Endothelial cell of coronary artery (primary cell): ENCODE data around the gene ESRRA. TPM values are rescaled to one million over a fixed set of nuclear protein-coding genes. Genes with fewer than 3 reads are reported as not detected.

Source experiments
- total RNA-seq: library from RNA; depleted of rRNA; stranded (reverse); fragments of >200 nt; gene quantifications from 2 replicates; pipeline ENCODE4 v1.2.3, GENCODE V29; 2014

ESRRA gene
- total RNA-seq, result 37.9 and 45.5 TPM in 2 replicates

GRCh38 chr11:64305075-64305690, at the start of gene ESRRA:
Gene ESRRA (plus strand): TSS chr11:64305524. CDS start chr11:64307180, 1,656 bp downstream.

GRCh38 chr11:64284048-64284961, 21.0 kb upstream of the ESRRA start, which contains the start of gene BAD:
Gene BAD (minus strand): TSS chr11:64284665. CDS start chr11:64284368, 297 bp downstream.

DNA sequence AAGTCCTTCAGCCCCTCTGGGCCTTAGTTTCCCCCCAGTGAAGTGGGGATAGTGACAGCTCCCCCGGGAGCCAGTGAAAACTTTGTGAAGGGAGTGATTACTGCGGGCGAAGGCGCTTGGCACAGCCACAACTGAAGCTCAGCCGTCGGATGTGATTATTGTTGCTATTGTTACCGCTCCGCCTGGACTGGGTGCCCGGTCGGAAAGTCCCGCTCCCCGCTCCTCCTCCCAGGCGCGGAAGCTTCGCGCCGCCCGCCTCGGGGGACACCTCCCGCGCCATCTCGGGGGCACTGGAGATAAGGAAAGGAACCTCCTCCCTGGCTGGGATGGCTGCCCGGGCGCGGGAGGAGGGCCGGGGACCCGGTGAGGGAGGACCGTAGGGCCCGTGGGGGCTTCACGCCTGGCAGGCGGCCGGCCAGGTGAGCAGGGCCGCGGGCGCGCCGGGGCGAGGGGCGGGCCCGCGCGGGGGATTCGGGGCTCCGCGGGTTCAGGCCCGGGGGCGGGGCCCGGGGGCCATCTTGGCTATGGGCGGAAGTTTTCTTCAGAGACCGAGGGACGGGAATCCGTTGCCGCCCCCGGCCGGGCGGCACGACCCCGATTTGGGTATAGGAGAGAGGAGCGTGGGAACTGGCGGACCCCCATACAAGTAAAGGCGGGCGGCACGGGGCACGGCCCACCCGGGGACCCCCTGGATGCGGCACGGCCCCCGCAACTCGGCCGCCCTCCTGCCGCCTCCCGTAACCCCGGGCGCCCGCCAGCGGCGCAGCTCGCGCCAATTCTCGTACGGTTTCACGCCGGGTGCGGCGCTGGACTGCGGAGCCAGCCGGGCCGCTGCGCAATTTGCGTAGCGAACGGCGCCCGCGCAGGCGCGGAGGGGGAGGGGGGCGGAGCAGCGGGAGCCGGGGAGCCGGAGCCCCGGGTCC, 20.1 kb upstream of the ESRRA start, which contains the start of gene GPR137:
Gene GPR137 (plus strand): TSS at position 887 of the 923 bp plus-strand sequence. CDS start 677 bp downstream, outside the sequence.

GRCh38 chr11:64291262-64291751, 14.0 kb upstream of the ESRRA start, which contains the start of gene KCNK4:
Gene KCNK4 (plus strand): TSS chr11:64291302. CDS start chr11:64293019, 1,717 bp downstream.

DNA sequence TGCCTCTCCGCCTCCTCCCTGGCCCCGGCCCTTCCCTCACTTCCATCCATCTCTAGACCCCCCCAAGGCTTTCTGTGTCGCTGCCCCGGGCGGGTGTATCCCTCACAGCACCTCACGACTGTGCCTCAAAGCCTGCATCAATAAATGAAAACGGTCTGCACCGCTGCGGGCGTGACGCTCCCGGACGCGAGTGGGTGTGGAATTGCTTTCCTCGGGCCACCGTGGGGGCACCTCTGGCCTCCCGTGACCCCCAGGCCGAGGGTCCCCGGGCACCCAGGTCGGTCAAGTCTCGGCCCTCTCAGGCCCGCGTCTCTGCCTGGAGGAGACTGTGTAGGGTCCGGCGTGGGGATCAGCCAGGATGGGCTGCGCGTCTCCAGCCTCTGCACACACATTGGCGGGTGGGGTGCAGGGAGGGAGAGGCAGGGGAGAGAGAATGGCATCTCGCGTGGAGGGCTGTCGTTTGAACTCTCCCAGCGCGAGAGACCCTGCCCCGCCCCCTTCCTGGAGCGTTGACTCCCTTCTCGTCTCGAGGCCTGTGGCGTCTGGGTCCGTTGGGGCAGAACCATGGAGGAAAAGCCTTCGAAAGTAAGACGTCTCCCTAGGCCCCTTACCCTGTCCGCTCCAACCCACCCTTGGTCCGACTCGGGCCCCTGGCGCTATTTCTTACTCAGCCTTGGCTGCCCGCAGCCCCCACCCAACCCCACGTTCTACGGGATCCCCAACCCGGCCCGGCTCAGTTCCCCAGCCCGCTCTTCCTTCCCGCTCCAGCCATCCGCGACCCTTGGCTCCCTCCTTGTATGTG, 5.3 kb upstream of the ESRRA start, which contains the start of gene CATSPERZ:
Gene CATSPERZ (plus strand): TSS at position 512 of the 802 bp plus-strand sequence. CDS start 53 bp downstream, at position 565.

DNA sequence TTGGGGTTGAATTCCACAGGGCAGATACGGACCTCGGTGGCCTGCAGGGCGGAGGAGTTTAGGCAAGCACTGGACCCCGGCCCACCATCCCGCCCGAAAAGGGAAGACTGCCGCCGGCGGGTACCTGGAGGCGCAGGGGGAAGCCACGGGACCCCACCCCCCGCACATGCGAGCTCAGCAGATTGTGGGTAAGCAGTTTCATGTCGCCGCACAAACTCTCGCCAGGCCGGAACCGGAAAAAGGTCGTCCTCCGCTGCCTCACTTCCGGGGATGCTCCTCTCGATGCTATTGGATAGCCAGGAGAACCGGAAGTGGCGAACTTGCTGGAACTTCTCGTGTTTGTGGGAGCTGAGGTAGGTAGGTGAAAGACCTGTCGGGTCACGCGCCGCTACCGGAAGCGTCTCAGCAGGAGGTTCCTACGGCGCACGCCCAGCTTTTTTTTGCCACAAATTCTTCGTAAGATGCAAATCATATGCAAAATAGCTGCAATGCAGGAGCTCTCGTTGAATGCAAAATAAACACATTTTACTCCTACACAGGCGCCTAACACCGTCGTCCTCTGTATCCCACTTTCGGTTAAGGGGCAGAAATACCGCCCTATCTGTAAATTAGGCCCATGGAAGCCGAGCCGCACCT, 12.1 kb downstream of the ESRRA start, which contains the start of gene TRMT112:
Gene TRMT112 (minus strand): TSS at position 235 of the 636 bp plus-strand sequence. CDS start 33 bp downstream, at position 202.

DNA sequence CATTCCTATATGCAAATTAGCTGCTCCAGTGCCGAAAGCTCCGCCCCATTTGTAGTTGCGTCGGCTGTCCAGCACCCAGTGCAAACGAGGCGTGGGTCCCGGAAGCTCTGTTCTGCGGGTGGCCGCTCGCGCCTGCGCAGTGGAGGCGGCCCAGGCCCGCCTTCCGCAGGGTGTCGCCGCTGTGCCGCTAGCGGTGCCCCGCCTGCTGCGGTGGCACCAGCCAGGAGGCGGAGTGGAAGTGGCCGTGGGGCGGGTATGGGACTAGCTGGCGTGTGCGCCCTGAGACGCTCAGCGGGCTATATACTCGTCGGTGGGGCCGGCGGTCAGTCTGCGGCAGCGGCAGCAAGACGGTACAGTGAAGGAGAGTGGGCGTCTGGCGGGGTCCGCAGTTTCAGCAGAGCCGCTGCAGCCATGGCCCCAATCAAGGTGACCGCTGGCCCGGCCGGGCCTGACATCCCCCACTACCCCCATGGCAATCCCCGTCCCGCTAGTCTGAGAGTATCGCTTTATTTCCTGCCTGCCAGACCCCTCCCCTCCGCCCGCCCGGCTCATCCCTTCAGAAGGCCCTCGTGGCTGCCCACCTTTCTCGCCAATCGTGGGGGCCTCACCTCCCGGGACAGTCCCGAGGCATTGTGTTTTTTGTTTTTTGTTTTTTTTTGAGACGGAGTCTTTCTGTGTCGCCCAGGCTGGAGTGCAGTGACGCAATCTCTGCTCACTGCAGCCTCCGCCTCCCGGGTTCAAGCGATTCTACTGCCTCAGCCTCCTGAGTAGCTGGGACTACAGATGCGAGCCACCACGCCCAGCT, 12.8 kb downstream of the ESRRA start, which contains the start of gene PRDX5:
Gene PRDX5 (plus strand): TSS at position 161 of the 805 bp plus-strand sequence. CDS start 95 bp downstream, at position 256.

DNA sequence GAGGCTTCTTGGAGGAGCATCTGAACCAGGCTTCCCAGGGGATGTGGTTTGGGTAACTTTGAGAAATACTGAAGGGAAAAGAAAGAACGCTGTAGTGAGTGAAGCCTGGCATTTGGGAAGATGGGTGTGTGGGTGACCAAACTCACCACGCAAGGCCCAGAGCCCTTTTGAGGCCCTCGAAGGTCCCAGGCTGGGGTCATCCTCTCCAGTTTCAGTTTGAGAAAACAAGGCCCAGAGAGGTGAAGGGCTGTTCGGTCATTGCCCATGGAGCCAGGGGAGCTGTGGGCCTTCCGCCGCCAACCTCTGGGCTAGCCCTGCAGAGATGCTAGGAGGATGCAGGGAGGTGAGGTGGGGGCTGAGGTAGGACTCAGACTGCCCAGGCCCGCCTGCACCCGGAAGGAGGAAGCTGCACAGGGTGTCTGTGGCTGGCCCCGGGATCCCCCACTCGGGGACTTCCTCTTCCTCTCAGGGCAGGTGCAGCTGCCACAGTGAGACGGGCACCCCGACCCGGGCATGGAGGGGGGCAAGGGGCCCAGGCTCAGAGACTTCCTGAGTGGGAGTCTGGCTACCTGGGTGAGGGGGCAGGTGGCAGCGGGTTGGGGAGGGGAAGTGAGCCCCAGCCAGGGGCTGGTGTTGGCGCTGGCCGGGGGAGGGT, 34.6 kb downstream of the ESRRA start, which contains the start of gene CCDC88B:
Gene CCDC88B (plus strand): TSS at position 451 of the 655 bp plus-strand sequence. CDS start 63 bp downstream, at position 514.

GRCh38 chr11:64358907-64359711, 53.8 kb downstream of the ESRRA start, which contains the start of gene RPS6KA4:
Gene RPS6KA4 (plus strand): TSS chr11:64359162. CDS start chr11:64359236, 74 bp downstream.

Other genes starting within 250 kb of the ESRRA start
- 32.9 and 36.7 TPM in 2 replicates for gene MACROD1, start 139.4 kb upstream of the ESRRA start, total RNA-seq
- gene STIP1, start 119.4 kb upstream of the ESRRA start, total RNA-seq, result 200 and 221 TPM in 2 replicates
- gene FERMT3, start 98.8 kb upstream of the ESRRA start, total RNA-seq, result 27.2 and 55.4 TPM in 2 replicates
- 20.5 and 28.8 TPM in 2 replicates for gene TRPT1, start 79.3 kb upstream of the ESRRA start, total RNA-seq
- gene NUDT22, start 79.2 kb upstream of the ESRRA start, total RNA-seq, result 37.2 and 49.1 TPM in 2 replicates
- gene DNAJC4, start 75.0 kb upstream of the ESRRA start, total RNA-seq, result 10.6 and 15.0 TPM in 2 replicates
- gene VEGFB, start 70.9 kb upstream of the ESRRA start, total RNA-seq, result 10.8 and 18.4 TPM in 2 replicates
- gene FKBP2, start 64.4 kb upstream of the ESRRA start, total RNA-seq, result 60.1 and 63.5 TPM in 2 replicates
- gene PPP1R14B, start 58.6 kb upstream of the ESRRA start, total RNA-seq, result 285 and 313 TPM in 2 replicates
- gene PLCB3, start 54.0 kb upstream of the ESRRA start, total RNA-seq, result 65.0 and 68.5 TPM in 2 replicates
- gene BAD, start 20.9 kb upstream of the ESRRA start, total RNA-seq, result 58.8 and 63.4 TPM in 2 replicates
- gene GPR137, start 19.7 kb upstream of the ESRRA start, total RNA-seq, result 6.7 and 10.8 TPM in 2 replicates
- gene KCNK4, start 14.2 kb upstream of the ESRRA start, total RNA-seq, result not detected in 2 replicates
- 0.27 TPM in 1 of 2 replicates, not detected in the other for gene CATSPERZ, start 5.2 kb upstream of the ESRRA start, total RNA-seq
- 214 and 281 TPM in 2 replicates for gene TRMT112, start 12.0 kb downstream of the ESRRA start, total RNA-seq
- 241 and 260 TPM in 2 replicates for gene PRDX5, start 12.6 kb downstream of the ESRRA start, total RNA-seq
- gene CCDC88B, start 34.7 kb downstream of the ESRRA start, total RNA-seq, result 1.3 and 2.4 TPM in 2 replicates
- gene RPS6KA4, start 53.6 kb downstream of the ESRRA start, total RNA-seq, result 40.9 and 46.9 TPM in 2 replicates